Measurements from ENCODE around the gene ZC3H4. TPM values are rescaled to one million over a fixed set of nuclear protein-coding genes. Genes with fewer than 3 reads are reported as not detected.

Gene ZC3H4
- total and polyA plus RNA-seq, 4 donors = 12.2 to 51.6 (median 16.2) TPM

DNA sequence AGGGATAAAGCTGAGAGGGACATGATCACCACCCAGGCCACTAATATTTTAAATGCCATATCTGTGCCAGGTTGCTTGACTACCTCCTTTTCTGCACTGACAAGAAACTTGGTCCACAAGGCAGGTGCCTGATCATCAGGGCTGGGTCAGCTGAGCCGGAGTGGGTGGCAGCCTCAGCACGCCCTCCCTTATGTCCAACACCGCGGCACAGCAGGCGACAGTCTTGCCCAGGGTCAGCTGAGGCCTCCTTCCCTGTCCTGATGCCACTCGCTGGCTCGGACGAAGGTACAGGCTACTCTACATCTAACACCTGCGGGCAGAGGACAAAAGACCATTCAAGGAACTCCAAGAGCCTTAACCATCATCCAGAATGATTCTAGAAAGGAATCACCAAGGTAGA lies 16.9 kb downstream of the ZC3H4 start:
- no peak overlapping the region for H3K4me3 ChIP-seq
- no peak overlapping the region for H3K9ac ChIP-seq (ENCODE audit: insufficient read depth in 1 of 2, low read length in 2 of 2)
- TF ChIP-seq, protein P1, sequence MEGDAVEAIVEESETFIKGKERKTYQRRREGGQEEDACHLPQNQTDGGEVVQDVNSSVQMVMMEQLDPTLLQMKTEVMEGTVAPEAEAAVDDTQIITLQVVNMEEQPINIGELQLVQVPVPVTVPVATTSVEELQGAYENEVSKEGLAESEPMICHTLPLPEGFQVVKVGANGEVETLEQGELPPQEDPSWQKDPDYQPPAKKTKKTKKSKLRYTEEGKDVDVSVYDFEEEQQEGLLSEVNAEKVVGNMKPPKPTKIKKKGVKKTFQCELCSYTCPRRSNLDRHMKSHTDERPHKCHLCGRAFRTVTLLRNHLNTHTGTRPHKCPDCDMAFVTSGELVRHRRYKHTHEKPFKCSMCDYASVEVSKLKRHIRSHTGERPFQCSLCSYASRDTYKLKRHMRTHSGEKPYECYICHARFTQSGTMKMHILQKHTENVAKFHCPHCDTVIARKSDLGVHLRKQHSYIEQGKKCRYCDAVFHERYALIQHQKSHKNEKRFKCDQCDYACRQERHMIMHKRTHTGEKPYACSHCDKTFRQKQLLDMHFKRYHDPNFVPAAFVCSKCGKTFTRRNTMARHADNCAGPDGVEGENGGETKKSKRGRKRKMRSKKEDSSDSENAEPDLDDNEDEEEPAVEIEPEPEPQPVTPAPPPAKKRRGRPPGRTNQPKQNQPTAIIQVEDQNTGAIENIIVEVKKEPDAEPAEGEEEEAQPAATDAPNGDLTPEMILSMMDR (IDR thresholded peaks at IDR 0.05; ENCODE audit: control extremely low read depth, extremely low read depth) = no peak
- no peaks in the 10 kb centered on the region for H3K27me3 ChIP-seq (ENCODE audit: control insufficient read depth in 3 of 3, insufficient read depth in 3 of 3, low read length in 2 of 3)
- 73 to 81% methylated on average over 9 of the region's 9 CpGs for WGBS, 2 donors
- no peaks in the 10 kb centered on the region for H3K9me3 ChIP-seq (ENCODE audit: control insufficient read depth in 4 of 4, insufficient read depth in 3 of 4, low read length in 3 of 4)
- H3K36me3 ChIP-seq (ENCODE audit: control insufficient read depth in 4 of 4, insufficient read depth in 4 of 4, low read length in 4 of 4) = peaks cover 2 to 14% (median 9%) of the 10 kb centered on the region in 4 donors
- H3K4me1 ChIP-seq (ENCODE audit: control insufficient read depth in 5 of 5, insufficient read depth in 5 of 5, low read length in 5 of 5) = peaks cover 3 to 24% (median 13%) of the 10 kb centered on the region in 5 donors
- ATAC-seq (ENCODE audit: insufficient read depth, low FRiP score) (no peak), DNase-seq (no peak)
- H3K27ac ChIP-seq (ENCODE audit: low read depth in 1 of 2, low read length in 1 of 2) = peak overlapping the region; percentile 15 to 96

DNA sequence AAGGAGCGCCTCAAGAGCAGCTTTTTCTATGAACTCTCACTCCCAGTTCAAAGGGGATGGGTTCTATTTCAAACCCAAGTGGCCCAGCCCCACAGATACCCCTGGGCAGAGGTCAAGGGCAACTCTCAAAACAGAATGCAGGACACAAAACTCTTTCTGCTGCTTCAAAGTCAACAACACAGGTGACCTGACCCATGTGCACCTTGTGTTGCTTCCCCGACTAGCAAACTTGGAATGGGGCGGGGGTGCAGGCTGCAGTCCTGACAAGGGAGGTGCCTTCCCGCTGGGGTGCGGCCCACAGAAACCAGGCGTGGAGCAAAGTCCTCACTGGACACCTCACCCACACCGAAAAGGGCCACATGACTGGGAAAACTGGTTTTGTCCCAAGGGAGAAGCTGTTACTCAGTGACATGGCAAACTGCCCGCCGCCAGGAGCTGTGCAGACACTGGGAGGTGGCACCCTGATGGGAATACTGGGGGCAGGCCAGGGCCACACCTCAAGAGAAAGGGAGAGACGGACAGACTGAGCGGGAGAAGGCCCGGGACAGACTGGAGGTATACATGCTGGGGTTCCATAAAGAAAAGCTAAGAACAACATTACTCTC lies 17.4 kb downstream of the ZC3H4 start:
- Histone ChIP-seq H3K36me3 (ENCODE audit: control insufficient read depth in 4 of 4, insufficient read depth in 4 of 4, low read length in 4 of 4) (peaks cover 2 to 14% (median 9%) of the 10 kb centered on the region in 4 donors), H3K4me3 (no peak overlapping the region), H3K4me1 (ENCODE audit: control insufficient read depth in 5 of 5, insufficient read depth in 5 of 5, low read length in 5 of 5) (peaks cover 3 to 24% (median 13%) of the 10 kb centered on the region in 5 donors), H3K9me3 (ENCODE audit: control insufficient read depth in 4 of 4, insufficient read depth in 3 of 4, low read length in 3 of 4) (no peaks in the 10 kb centered on the region), H3K27me3 (ENCODE audit: control insufficient read depth in 3 of 3, insufficient read depth in 3 of 3, low read length in 2 of 3) (no peaks in the 10 kb centered on the region), H3K9ac (ENCODE audit: insufficient read depth in 1 of 2, low read length in 2 of 2) (peak overlapping the region in 1 of 2 donors; percentile 55), H3K27ac (ENCODE audit: low read depth in 1 of 2, low read length in 1 of 2) (peak overlapping the region; percentile 40 to 96)
- peak; percentile 51 for ATAC-seq (ENCODE audit: insufficient read depth, low FRiP score)
- WGBS, 2 donors = 71 to 93% methylated on average over 12 of the region's 12 CpGs
- TF ChIP-seq, protein P1 (IDR thresholded peaks at IDR 0.05; ENCODE audit: control extremely low read depth, extremely low read depth) = no peak
- peak in 1 of 3 donors; percentile 53 for DNase-seq

DNA sequence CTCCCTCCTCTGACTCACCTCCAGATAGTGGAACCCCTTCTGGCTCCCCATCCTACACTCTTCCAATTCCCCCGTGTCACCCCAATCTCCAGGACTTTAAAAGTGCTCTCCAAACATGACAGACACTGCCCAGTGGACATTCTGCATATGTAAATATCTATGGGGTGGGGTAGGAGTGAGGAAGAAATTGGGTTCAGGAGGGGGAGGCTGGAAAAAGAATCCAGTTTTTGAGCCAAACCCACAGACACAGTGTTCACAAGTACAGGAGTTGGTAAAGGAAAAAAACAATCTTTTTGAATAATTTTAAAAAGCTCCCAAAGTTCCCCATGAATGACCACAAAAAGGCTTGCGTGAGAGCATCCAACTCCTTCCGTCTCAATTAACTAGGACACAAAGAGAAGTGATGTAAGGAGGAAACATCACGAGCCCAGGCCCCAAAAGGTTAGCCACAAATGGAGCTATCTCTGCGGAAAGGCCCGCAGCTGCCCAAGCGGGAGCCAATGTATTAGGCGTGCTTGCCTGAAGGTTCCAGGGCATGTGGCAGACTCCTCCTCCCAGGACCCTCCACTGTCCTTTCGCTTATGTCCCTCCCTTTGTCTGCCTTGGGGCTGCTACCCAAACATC lies 18.0 kb downstream of the ZC3H4 start:
- TF ChIP-seq, protein P1 (IDR thresholded peaks at IDR 0.05; ENCODE audit: control extremely low read depth, extremely low read depth) = no peak
- H3K9me3 ChIP-seq (ENCODE audit: control insufficient read depth in 4 of 4, insufficient read depth in 3 of 4, low read length in 3 of 4) = no peaks in the 10 kb centered on the region
- peak; percentile 19 for ATAC-seq (ENCODE audit: insufficient read depth, low FRiP score)
- DNase-seq = no peak
- H3K4me3 ChIP-seq = no peak overlapping the region
- H3K9ac ChIP-seq (ENCODE audit: insufficient read depth in 1 of 2, low read length in 2 of 2) = peak overlapping the region in 1 of 2 donors; percentile 55
- H3K27me3 ChIP-seq (ENCODE audit: control insufficient read depth in 3 of 3, insufficient read depth in 3 of 3, low read length in 2 of 3) = no peaks in the 10 kb centered on the region
- 41 to 48% methylated on average over 9 of the region's 9 CpGs for WGBS, 2 donors
- H3K27ac ChIP-seq (ENCODE audit: low read depth in 1 of 2, low read length in 1 of 2) = peak overlapping the region; percentile 40 to 96
- peaks cover 3 to 24% (median 13%) of the 10 kb centered on the region in 5 donors for H3K4me1 ChIP-seq (ENCODE audit: control insufficient read depth in 5 of 5, insufficient read depth in 5 of 5, low read length in 5 of 5)
- H3K36me3 ChIP-seq (ENCODE audit: control insufficient read depth in 4 of 4, insufficient read depth in 4 of 4, low read length in 4 of 4) = peaks cover 2 to 16% (median 10%) of the 10 kb centered on the region in 4 donors

Measured in lung (tissue), 12 donors.